Measurements from ENCODE around the gene EFCAB14. TPM values are rescaled to one million over a fixed set of nuclear protein-coding genes. Genes with fewer than 3 reads are reported as not detected.

The EFCAB14 gene
- total RNA-seq, 1 experiment from 2014 or later, result 52.5 TPM

DNA sequence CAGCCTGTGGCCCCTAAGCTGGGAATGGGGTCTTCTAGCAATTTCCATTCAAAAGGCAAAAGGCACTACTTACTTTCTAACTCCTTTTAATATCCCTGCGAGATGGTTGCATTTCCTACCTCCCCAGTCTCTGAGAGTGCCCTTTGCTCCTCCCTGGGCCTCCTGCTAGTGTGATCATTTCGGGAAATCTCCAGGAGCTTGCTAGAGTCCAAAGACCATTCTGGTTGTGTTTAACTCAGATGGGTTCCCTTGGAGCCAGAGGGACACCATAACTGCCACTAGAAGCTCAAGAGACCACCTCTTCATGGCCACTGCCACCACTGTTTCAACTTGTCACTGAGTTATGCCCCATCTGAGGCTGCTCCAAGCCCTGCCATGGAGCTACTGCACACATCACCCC is 45.5 kb upstream of the EFCAB14 start:
- no peak for ATAC-seq
- no peak for DNase-seq (ENCODE audit: low read depth, low spot score)
- TF ChIP-seq YY1 (IDR thresholded peaks at IDR 0.05; ENCODE audit: extremely low read depth, insufficient replicate concordance, low read depth, low read length) (no peak), RAD21 (IDR thresholded peaks at IDR 0.05; ENCODE audit: low read depth) (no peak), TCF7L2 (IDR thresholded peaks at IDR 0.05; ENCODE audit: borderline replicate concordance, extremely low read depth, insufficient read depth, insufficient read length) (no peak), CEBPB (IDR thresholded peaks at IDR 0.05; ENCODE audit: low read depth) (no peak), CBX3 (IDR thresholded peaks at IDR 0.05; ENCODE audit: low read depth) (no peak), POLR2AphosphoS5 (IDR thresholded peaks at IDR 0.05; ENCODE audit: low read depth, low read length) (no peak), EZH2 (IDR thresholded peaks at IDR 0.05) (no peak), SIN3A (IDR thresholded peaks at IDR 0.05; ENCODE audit: low read depth) (no peak), EZH2phosphoT487 (IDR thresholded peaks at IDR 0.05; ENCODE audit: borderline replicate concordance) (no peak), SRF (IDR thresholded peaks at IDR 0.05; ENCODE audit: low read depth) (no peak), FOSL1 (IDR thresholded peaks at IDR 0.05; ENCODE audit: low read depth) (no peak), ZNF274 (IDR thresholded peaks at IDR 0.05; ENCODE audit: low read depth, low read length) (no peak), EGR1 (IDR thresholded peaks at IDR 0.05; ENCODE audit: low read depth) (no peak), ELF1 (IDR thresholded peaks at IDR 0.05; ENCODE audit: borderline replicate concordance, low read depth) (no peak)
- TF ChIP-seq, protein P1, sequence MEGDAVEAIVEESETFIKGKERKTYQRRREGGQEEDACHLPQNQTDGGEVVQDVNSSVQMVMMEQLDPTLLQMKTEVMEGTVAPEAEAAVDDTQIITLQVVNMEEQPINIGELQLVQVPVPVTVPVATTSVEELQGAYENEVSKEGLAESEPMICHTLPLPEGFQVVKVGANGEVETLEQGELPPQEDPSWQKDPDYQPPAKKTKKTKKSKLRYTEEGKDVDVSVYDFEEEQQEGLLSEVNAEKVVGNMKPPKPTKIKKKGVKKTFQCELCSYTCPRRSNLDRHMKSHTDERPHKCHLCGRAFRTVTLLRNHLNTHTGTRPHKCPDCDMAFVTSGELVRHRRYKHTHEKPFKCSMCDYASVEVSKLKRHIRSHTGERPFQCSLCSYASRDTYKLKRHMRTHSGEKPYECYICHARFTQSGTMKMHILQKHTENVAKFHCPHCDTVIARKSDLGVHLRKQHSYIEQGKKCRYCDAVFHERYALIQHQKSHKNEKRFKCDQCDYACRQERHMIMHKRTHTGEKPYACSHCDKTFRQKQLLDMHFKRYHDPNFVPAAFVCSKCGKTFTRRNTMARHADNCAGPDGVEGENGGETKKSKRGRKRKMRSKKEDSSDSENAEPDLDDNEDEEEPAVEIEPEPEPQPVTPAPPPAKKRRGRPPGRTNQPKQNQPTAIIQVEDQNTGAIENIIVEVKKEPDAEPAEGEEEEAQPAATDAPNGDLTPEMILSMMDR (IDR thresholded peaks at IDR 0.05 in 2 of 3, conservative IDR thresholded peaks at IDR 0.05 in 1 of 3; ENCODE audit: borderline replicate concordance in 1 of 3, insufficient read depth in 1 of 3, low read depth in 2 of 3, low read length in 2 of 3), result no peak
- TF ChIP-seq, protein P2, sequence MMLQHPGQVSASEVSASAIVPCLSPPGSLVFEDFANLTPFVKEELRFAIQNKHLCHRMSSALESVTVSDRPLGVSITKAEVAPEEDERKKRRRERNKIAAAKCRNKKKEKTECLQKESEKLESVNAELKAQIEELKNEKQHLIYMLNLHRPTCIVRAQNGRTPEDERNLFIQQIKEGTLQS (IDR thresholded peaks at IDR 0.05), result no peak
- TF ChIP-seq, protein P3, sequence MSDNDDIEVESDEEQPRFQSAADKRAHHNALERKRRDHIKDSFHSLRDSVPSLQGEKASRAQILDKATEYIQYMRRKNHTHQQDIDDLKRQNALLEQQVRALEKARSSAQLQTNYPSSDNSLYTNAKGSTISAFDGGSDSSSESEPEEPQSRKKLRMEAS (IDR thresholded peaks at IDR 0.05), result no peak
- TF ChIP-seq, protein P4, sequence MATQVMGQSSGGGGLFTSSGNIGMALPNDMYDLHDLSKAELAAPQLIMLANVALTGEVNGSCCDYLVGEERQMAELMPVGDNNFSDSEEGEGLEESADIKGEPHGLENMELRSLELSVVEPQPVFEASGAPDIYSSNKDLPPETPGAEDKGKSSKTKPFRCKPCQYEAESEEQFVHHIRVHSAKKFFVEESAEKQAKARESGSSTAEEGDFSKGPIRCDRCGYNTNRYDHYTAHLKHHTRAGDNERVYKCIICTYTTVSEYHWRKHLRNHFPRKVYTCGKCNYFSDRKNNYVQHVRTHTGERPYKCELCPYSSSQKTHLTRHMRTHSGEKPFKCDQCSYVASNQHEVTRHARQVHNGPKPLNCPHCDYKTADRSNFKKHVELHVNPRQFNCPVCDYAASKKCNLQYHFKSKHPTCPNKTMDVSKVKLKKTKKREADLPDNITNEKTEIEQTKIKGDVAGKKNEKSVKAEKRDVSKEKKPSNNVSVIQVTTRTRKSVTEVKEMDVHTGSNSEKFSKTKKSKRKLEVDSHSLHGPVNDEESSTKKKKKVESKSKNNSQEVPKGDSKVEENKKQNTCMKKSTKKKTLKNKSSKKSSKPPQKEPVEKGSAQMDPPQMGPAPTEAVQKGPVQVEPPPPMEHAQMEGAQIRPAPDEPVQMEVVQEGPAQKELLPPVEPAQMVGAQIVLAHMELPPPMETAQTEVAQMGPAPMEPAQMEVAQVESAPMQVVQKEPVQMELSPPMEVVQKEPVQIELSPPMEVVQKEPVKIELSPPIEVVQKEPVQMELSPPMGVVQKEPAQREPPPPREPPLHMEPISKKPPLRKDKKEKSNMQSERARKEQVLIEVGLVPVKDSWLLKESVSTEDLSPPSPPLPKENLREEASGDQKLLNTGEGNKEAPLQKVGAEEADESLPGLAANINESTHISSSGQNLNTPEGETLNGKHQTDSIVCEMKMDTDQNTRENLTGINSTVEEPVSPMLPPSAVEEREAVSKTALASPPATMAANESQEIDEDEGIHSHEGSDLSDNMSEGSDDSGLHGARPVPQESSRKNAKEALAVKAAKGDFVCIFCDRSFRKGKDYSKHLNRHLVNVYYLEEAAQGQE (IDR thresholded peaks at IDR 0.05; ENCODE audit: low read depth), result no peak
- Histone ChIP-seq H3K27ac (ENCODE audit: low read depth, low read length) (no peak overlapping the region), H3K9me2 (ENCODE audit: insufficient read depth) (0 out of 2 replicates have a peak, but pooled peaks cover 3% of the 10 kb centered on the region), H4K20me1 (ENCODE audit: insufficient read depth) (no peaks in the 10 kb centered on the region), H3K9me3 (ENCODE audit: control insufficient read depth in 1 of 2, insufficient read depth in 1 of 2, low read depth in 1 of 2, low read length in 2 of 2) (no peaks in the 10 kb centered on the region), H3K27me3 (ENCODE audit: insufficient read depth, low read length) (peaks cover 29% of the 10 kb centered on the region), H3K9ac (ENCODE audit: low read length) (no peak overlapping the region), H3K36me3 (ENCODE audit: control insufficient read depth in 1 of 2, insufficient read depth in 2 of 2, low read length in 2 of 2) (no peaks in the 10 kb centered on the region), H3K4me3 (replicated peaks in 1 of 2; ENCODE audit: low read depth in 1 of 2, low read length in 2 of 2) (no peak overlapping the region), H3K79me2 (ENCODE audit: insufficient read depth, low read length) (no peaks in the 10 kb centered on the region), H2AFZ (ENCODE audit: low read depth, low read length, poor library complexity, severe bottlenecking) (no peak overlapping the region), H3K4me1 (ENCODE audit: control insufficient read depth in 1 of 2, insufficient read depth in 2 of 2, low read length in 2 of 2) (no peaks in the 10 kb centered on the region), H3K4me2 (ENCODE audit: low read length) (no peak overlapping the region)
- BruUV-seq (replicated peaks), result no TSS peak
- CTCF ChIA-PET, result no interaction called here
- intact Hi-C loops (cut with micrococcal nuclease), result no loop called here
- POLR2A ChIA-PET, result no interaction called here
- RAD21 ChIA-PET (ENCODE audit: low non-redundant PET in 1 of 2, low total read pairs in 2 of 2, uncharacterized antibody in 2 of 2, unreplicated experiment in 2 of 2), result no interaction called here
